ENCODE results near the gene CFAP126. TPM values are rescaled to one million over a fixed set of nuclear protein-coding genes. Genes with fewer than 3 reads are reported as not detected.
"Not testable (repeated sequence)": the region's sequence is repeated elsewhere in the genome, so short reads cannot be mapped to it uniquely, and the experiment has no call there.

Gene CFAP126
- total RNA-seq, 1 donor from 2014 or later, result not detected

- no peaks in the 10 kb centered on the region for H3K36me3 ChIP-seq
- H3K27ac ChIP-seq, result no peak overlapping the region
- H3K4me1 ChIP-seq, result peaks cover 4% of the 10 kb centered on the region
- no peaks in the 10 kb centered on the region for H4K20me1 ChIP-seq (ENCODE audit: low read depth)
- H3K27me3 ChIP-seq, result peaks cover 9% of the 10 kb centered on the region
- peaks cover 7% of the 10 kb centered on the region for H3F3A ChIP-seq (ENCODE audit: low read depth)
- H3K36me3 Mint-ChIP-seq, result no peaks in the 10 kb centered on the region
- DNase-seq (ENCODE audit: low spot score), result no peak
- no peak overlapping the region for H3K4me3 Mint-ChIP-seq
- H3K27ac Mint-ChIP-seq, result no peak overlapping the region
- H3K9ac ChIP-seq, result no peak overlapping the region
- H3K9me3 Mint-ChIP-seq, result no peaks in the 10 kb centered on the region
- H2AFZ ChIP-seq (replicated peaks), result no peak overlapping the region
- no peak overlapping the region for H3K4me3 ChIP-seq
- H3K4me2 ChIP-seq, result no peak overlapping the region
- peaks cover 4% of the 10 kb centered on the region for H3K27me3 Mint-ChIP-seq (ENCODE audit: insufficient read depth, low read depth)
- no peaks in the 10 kb centered on the region for H3K79me2 ChIP-seq (ENCODE audit: low read depth)
- peaks cover 2% of the 10 kb centered on the region for H3K4me1 Mint-ChIP-seq
- H3K9me3 ChIP-seq (ENCODE audit: low read depth), result no peaks in the 10 kb centered on the region
- no peak for TF ChIP-seq EZH2 (IDR thresholded peaks at IDR 0.05)
- no peak for TF ChIP-seq CTCF (IDR thresholded peaks at IDR 0.05)
- TF ChIP-seq EZH2phosphoT487 (IDR thresholded peaks at IDR 0.05), result no peak
These were observed 25.5 kb upstream of the CFAP126 start for GRCh38 chr1:161393151-161393550.

- H3K27ac Mint-ChIP-seq, result no peak overlapping the region
- H3K9me3 Mint-ChIP-seq, result no peaks in the 10 kb centered on the region
- no peak overlapping the region for H3K4me3 ChIP-seq
These were observed 23.9 kb upstream of the CFAP126 start for GRCh38 chr1:161391611-161392010.

DNA sequence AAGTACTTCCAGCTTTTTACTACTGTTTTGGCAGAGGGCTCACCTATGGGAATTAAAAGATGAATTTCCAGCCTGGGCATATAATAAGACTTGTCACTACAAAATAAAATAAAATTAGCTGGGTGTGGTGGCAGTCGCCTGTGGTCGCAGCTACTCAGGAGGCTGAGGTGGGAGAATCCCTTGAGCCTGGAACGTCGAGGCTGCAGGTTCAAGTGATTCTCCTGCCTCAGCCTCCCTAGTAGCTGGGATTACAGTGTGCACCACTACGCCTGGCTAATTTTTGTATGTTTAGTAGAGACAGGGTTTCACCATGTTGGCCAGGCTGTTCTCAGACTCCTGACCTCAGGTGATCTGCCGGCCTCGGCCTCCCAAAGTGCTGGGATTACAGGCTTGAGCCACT lies 23.5 kb upstream of the CFAP126 start:
- not testable (repeated sequence) for H3K4me1 ChIP-seq, H3K36me3 ChIP-seq

More at GRCh38 chr1:161391611-161392010, 23.9 kb upstream of the CFAP126 start:
- no peak overlapping the region for H3K4me2 ChIP-seq
- no peaks in the 10 kb centered on the region for H3K9me3 ChIP-seq (ENCODE audit: low read depth)
- no peaks in the 10 kb centered on the region for H3K36me3 Mint-ChIP-seq
- H3K27ac ChIP-seq, result no peak overlapping the region
- no peaks in the 10 kb centered on the region for H3K79me2 ChIP-seq (ENCODE audit: low read depth)
- no peaks in the 10 kb centered on the region for H4K20me1 ChIP-seq (ENCODE audit: low read depth)
- no peak for DNase-seq (ENCODE audit: low spot score)
- H3F3A ChIP-seq (ENCODE audit: low read depth), result peaks cover 5% of the 10 kb centered on the region
- peaks cover 4% of the 10 kb centered on the region for H3K27me3 Mint-ChIP-seq (ENCODE audit: insufficient read depth, low read depth)
- peaks cover 4% of the 10 kb centered on the region for H3K4me1 ChIP-seq
- H3K9ac ChIP-seq, result no peak overlapping the region
- H3K27me3 ChIP-seq, result peaks cover 9% of the 10 kb centered on the region
- H3K36me3 ChIP-seq, result no peaks in the 10 kb centered on the region
- H3K4me1 Mint-ChIP-seq, result peaks cover 2% of the 10 kb centered on the region
- H2AFZ ChIP-seq (replicated peaks), result no peak overlapping the region
- H3K4me3 Mint-ChIP-seq, result peak overlapping the region; percentile 55
- TF ChIP-seq EZH2 (IDR thresholded peaks at IDR 0.05) (no peak), CTCF (IDR thresholded peaks at IDR 0.05) (no peak), EZH2phosphoT487 (IDR thresholded peaks at IDR 0.05) (no peak)

DNA sequence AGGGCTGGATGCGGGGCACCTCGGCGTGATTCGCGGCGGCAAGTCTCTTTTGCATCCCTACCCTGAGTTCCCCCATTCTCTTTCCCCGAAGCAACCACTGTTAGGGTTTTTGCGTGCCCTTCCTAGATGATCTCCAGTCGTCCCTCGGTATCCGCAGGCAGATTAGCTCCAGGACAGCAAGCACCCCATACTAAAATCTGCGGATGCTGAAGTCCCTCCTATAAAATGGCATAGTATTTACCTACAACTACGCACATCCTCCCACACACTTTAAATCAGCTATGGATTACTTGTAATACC lies 22.8 kb upstream of the CFAP126 start:
- peaks cover 4% of the 10 kb centered on the region for H3K27me3 Mint-ChIP-seq (ENCODE audit: insufficient read depth, low read depth)
- H3K4me1 Mint-ChIP-seq, result peaks cover 2% of the 10 kb centered on the region
- no peaks in the 10 kb centered on the region for H4K20me1 ChIP-seq (ENCODE audit: low read depth)
- H3K4me3 Mint-ChIP-seq, result peak overlapping the region; percentile 88
- H3K9me3 Mint-ChIP-seq, result no peaks in the 10 kb centered on the region
- no peaks in the 10 kb centered on the region for H3K79me2 ChIP-seq (ENCODE audit: low read depth)
- TF ChIP-seq CTCF (IDR thresholded peaks at IDR 0.05), result no peak
- TF ChIP-seq EZH2phosphoT487 (IDR thresholded peaks at IDR 0.05), result no peak
- no peak for TF ChIP-seq EZH2 (IDR thresholded peaks at IDR 0.05)
- peaks cover 9% of the 10 kb centered on the region for H3K27me3 ChIP-seq
- peak overlapping the region; percentile 91 for H3K4me2 ChIP-seq
- peaks cover 4% of the 10 kb centered on the region for H3K4me1 ChIP-seq
- H3K36me3 ChIP-seq, result no peaks in the 10 kb centered on the region
- H3K27ac Mint-ChIP-seq, result peak overlapping the region; percentile 18
- peak overlapping the region; percentile 92 for H2AFZ ChIP-seq (replicated peaks)
- H3K36me3 Mint-ChIP-seq, result no peaks in the 10 kb centered on the region
- no peak overlapping the region for H3K27ac ChIP-seq
- H3K4me3 ChIP-seq, result peak overlapping the region; percentile 66
- no peak for DNase-seq (ENCODE audit: low spot score)
- peaks cover 5% of the 10 kb centered on the region for H3F3A ChIP-seq (ENCODE audit: low read depth)
- H3K9me3 ChIP-seq (ENCODE audit: low read depth), result no peaks in the 10 kb centered on the region
- peak overlapping the region; percentile 10 for H3K9ac ChIP-seq

More for the DNA sequence above, 23.5 kb upstream of the CFAP126 start:
- not testable (repeated sequence) for H3K79me2 ChIP-seq (ENCODE audit: low read depth); H2AFZ ChIP-seq (replicated peaks); H3K9me3 Mint-ChIP-seq; H3K27ac Mint-ChIP-seq; H3K27me3 Mint-ChIP-seq (ENCODE audit: insufficient read depth, low read depth); H3K36me3 Mint-ChIP-seq; H4K20me1 ChIP-seq (ENCODE audit: low read depth); DNase-seq (ENCODE audit: low spot score); H3K4me1 Mint-ChIP-seq; H3K9me3 ChIP-seq (ENCODE audit: low read depth); H3K27me3 ChIP-seq; H3K27ac ChIP-seq; H3K9ac ChIP-seq; H3F3A ChIP-seq (ENCODE audit: low read depth)
- H3K4me3 Mint-ChIP-seq, result peak overlapping the region; percentile 88
- Histone ChIP-seq H3K4me2 (peak overlapping the region; percentile 91), H3K4me3 (peak overlapping the region; percentile 66)

Data from neural progenitor cell (in vitro differentiated cells).